Putamen (tissue), 1 donor: ENCODE data around the gene CRYBG2.
"Not testable (repeated sequence)": the region's sequence is repeated elsewhere in the genome, so short reads cannot be mapped to it uniquely, and the experiment has no call there.

ENCODE experiments used
- DNase-seq: peaks from one replicate; pipeline ENCODE4 v3.0.0-alpha.2; 2016; ENCODE audit warnings: low spot score

The CRYBG2 gene

GRCh38 chr1:26295194-26296138 is 58.5 kb downstream of the CRYBG2 start:
- no peak for DNase-seq

- DNase-seq, result no peak
Observed at GRCh38 chr1:26293911-26294463, 59.9 kb downstream of the CRYBG2 start.

DNA sequence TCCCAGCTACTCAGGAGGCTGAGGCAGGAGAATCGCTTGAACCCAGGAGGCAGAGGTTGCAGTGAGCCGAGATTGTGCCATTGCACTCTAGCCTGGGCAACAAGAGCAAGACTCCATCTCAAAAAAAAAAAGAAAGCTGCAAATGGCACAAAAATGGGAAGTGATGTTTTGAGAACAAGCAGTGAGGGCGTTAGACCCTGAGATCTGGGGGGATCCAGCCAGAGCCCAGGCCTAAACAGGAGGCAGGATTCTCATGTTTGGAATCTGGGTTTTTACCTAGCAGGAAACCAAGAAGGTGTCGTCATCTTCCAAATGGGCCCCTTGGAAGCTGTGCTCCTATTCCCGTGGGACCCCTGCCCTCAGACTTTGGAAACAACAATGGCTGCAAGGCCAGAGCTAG is 61.2 kb downstream of the CRYBG2 start:
- not testable (repeated sequence) for DNase-seq

DNA sequence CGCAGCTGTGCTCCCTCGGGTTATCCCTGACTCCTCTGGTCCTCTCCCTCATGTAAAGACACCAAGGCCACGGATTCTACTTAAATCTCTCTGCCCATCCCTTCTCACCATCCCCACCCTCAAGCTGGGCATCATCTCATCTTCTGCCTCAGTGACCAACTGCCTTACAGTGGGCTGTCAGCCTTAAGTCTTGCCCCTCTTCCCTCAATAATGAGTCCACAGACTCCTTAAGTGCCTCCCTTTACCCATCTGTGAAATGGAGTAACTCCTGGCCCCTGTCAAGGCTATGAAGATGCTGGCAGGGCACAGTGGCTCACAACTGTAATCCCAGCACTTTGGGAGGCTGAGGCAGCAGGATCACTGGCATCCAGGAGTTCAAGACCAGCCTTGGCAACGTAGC is 62.0 kb downstream of the CRYBG2 start:
- no peak for DNase-seq

DNA sequence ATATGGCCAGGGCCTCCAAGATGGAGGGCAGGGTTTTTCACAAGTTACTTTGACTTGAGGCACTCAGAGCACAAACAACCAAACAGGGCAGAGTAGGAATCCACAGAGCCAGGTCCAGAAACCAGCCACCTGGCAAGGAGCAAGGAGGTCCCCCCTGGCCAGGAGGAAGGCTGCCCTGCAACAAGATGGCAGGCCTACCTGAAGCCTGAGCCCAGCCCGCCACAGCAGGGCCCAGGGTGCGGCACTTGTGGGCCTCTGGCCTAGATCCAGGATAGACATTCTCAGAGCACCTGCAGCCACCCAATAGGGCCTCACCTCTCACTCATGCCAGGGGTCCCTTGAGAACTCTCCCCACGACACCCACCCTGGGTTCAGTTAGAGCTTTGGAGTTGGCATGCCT is 62.5 kb downstream of the CRYBG2 start:
- no peak for DNase-seq

DNA sequence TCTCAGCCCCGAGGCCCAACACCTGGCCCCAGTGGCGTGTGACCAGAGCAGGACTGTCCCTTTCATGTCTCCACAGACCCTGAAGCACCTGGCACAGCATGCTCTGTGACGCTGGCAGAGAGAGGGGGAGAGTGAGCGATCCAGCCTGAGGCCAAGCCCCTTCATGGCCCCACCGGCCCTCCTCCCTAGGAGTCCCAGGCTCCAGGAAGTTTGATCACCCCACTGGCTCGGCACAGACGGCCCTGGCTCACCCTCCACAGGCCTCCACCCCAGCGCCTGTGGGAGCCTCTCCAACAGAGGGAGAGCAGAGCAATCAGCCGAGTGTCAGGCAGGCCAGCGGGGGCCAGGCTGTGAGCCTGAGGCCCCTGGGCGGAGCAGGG is 63.1 kb downstream of the CRYBG2 start:
- DNase-seq, result no peak

DNA sequence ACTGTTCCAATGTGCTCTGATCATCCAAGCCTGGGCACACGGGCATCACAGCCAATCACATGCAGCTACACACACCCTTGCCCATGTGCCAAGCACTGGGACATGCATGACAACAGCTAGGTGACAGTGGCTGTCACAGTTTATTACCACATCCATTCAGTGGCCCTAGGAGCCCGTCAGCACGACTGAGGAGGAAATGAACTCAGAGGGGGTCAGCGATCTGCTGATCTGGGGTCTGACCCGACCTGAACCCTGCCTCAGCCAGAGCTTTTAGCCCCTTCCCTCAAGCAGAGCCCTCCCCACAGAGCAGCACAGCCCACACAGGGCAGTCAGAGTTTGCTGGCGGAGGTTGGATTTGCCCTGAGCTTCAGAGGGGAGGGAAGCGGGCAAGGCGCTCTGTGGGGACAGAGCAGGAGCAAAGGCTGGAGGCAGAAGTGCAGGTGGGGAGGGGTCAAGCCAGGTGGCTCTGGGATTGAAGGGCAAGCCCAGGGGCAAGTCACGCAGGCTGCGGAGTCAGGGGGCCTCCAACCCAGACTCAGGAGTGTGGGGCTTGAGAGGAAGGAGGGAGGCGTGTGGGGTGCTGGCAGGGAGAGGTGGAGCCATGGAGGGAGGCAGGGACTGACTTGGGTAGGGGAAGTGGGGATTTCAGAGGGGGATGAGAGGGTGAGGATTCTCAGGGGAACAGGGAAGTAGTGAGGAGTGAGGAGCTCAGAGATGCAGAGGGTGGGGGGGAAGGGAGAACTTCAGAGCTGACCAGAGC is 63.6 kb downstream of the CRYBG2 start:
- no peak for DNase-seq

- no peak for DNase-seq
Observed at GRCh38 chr1:26289158-26290059, 64.5 kb downstream of the CRYBG2 start.

DNA sequence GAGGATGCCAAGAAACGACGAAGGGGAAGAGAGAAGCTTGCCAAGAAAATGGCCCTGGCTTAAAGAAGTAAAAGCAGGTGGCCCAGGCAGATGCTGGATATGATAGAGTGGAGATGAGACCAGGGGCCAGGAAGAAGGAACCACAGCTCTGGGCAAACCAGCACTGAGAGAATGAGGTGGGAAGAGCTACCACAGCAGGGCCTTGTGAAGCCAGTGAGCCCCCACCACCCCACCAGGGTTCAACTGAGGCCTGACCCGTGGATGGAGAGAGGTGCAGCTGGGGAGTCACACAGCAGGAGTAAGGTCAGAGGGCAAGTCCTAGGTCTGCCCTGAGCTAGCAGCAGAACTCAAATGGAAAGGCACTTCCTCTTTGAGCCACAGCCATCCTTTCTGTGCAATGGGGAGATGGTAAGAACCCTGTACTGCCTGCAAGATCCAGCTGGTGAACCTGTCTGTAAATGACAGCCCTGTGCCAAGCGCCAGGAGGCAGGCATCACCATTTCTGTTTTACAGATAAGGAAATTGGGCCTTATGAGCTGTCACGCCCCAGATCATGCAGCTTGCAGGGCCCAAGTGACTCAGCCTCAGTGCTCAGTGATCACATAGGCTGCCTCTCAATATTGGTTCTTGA is 65.5 kb downstream of the CRYBG2 start:
- no peak for DNase-seq

DNA sequence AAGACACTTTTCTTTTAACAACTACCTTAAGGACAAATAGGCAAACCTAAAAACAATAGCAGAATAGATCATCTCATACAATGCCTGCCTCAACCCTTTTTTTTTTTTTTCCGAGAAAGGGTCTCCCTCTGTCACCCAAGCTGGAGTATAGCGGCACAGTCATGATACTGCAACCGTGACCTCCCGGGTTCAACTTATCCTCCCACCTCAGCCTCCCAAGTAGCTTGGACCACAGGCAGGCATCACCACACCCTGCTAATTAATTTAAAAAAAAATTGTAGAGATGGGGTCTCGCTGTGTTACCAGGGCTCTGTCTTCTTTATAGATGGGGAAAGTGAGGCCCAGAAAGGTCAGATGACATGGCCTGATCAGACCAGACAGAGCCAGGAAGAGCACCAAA is 66.1 kb downstream of the CRYBG2 start:
- DNase-seq, result no peak

GRCh38 chr1:26287033-26287711 is 66.8 kb downstream of the CRYBG2 start:
- no peak for DNase-seq

DNA sequence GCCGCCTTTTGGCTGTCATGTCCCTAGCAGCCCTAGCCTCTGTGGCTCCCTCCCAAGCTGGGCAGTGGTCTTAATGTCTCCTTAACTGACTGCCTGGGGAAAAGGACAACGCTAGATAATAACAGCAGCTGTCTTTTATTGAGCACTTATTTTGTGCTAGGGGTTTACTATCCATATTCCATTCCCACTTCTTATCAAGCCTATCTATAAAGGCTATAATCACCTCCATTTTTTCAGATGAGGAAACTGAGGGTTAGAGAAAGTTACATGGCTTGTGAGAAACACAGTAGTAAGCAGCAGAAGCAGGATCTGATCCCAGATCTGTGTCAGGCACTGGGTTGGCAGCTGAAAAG is 67.9 kb downstream of the CRYBG2 start:
- DNase-seq, result no peak

GRCh38 chr1:26285366-26286063 is 68.4 kb downstream of the CRYBG2 start:
- DNase-seq, result no peak

GRCh38 chr1:26284597-26285347 is 69.2 kb downstream of the CRYBG2 start:
- peak; percentile 86 for DNase-seq

- DNase-seq, result no peak
Observed at GRCh38 chr1:26283871-26284596, 69.9 kb downstream of the CRYBG2 start.

DNA sequence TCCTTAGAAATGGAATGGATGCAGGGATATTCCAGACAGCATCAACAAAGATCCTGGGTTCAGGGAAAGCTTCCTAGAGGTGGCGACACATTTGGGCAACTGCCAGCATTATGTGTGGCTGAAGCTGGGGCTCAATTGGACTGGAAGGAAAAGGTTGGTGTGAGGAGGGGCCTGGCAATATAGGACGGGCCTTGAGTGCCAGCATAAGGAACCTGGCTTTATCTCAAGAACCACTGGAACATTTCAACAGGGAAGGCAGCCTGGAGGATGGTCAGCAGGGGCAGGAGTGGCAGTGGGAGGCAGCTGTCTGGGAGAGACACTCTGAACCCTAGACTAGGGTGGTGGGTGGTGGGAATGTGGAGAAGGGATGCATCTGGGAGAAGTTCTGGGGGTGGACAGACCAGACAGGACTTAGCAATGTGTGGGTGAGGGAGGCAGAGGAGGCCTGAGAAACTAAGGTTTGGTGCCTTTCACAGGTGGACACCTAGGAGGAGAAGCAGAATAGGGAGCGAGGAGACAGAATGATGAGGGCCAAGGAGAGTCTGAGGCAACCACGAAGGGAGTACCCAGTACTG is 70.6 kb downstream of the CRYBG2 start:
- DNase-seq, result no peak

- DNase-seq, result no peak
Observed at GRCh38 chr1:26282401-26282918, 71.5 kb downstream of the CRYBG2 start.

DNA sequence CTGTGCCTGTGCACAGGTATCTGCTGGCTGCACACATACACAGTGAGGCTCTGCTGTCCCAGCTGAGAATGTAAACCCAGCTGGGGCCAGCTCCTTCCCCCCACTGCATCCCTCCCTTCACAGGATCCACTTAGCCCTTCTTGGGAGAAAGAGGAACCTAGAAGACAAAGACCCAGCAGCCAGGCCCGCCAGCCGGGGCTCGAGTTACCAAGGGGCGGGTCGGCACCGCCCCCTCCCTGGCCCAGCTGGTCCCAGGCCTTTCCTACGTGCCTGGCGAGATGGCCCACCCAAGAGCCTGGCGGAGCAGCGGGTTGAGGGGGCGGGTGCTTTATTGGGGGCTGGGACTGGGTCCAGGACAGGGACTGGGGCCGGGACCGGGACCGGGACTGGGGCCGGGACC is 72.0 kb downstream of the CRYBG2 start:
- no peak for DNase-seq
